H1 (cell line): Measurements from ENCODE around the gene PPP2R5B. TPM values are rescaled to one million over a fixed set of nuclear protein-coding genes. Genes with fewer than 3 reads are reported as not detected.

Experiments
- E2F6 ChIP-seq: IDR thresholded peaks from 2 replicates; pipeline ENCODE4 v1.6.1; 2012; ENCODE audit warnings: inconsistent platforms
- FOSL1 ChIP-seq: IDR thresholded peaks from 2 replicates; pipeline ENCODE4 v1.6.1; 2011; ENCODE audit warnings: mild to moderate bottlenecking, low read depth, low read length, moderate library complexity; ENCODE audit not compliant: insufficient read depth
- HDAC2 ChIP-seq, 2 experiments: fragments of 300-600 bp in 1 of 2; sonication (generic) in 1 of 2; IDR thresholded peaks; 2 replicates each; pipeline ENCODE4 v1.6.1; 2011 to 2012; ENCODE audit warnings: low read depth in 2 of 2, low read length in 2 of 2, mild to moderate bottlenecking in 2 of 2, moderate library complexity in 2 of 2, borderline replicate concordance in 1 of 2, inconsistent platforms in 1 of 2
- SUZ12 ChIP-seq: fragments of 200-600 bp; sonication (generic); IDR thresholded peaks from 2 replicates; pipeline ENCODE4 v1.6.1; 2012; ENCODE audit warnings: mild to moderate bottlenecking, inconsistent platforms, low read length, moderate library complexity, mixed read lengths
- TEAD4 ChIP-seq: IDR thresholded peaks from 2 replicates; pipeline ENCODE4 v1.6.1; 2012; ENCODE audit warnings: low read depth, low read length, inconsistent platforms, mixed read lengths
- USF2 ChIP-seq: IDR thresholded peaks from 2 replicates; pipeline ENCODE4 v1.6.1; 2011; ENCODE audit warnings: low read length, improper control_type of control experiment
- polyA plus RNA-seq, 7 experiments: library from polyadenylated mRNA; depleted of rRNA in 3 of 7; stranded (reverse) in 5 of 7; unstranded in 2 of 7; fragments of >200 nt in 5 of 7; fragments of 200-250 nt in 2 of 7; gene quantifications; 1 replicate in 5 of 7; 2 replicates in 1 of 7; 4 replicates in 1 of 7; pipeline versions ENCODE4 v1.2.1 to v1.2.3, GENCODE V29; 2011 to 2013; ENCODE audit warnings: missing spikeins in 2 of 7, mixed read lengths in 2 of 7
- total RNA-seq: library from RNA; stranded (reverse); fragmentation: NEBNext Ultra II Directional; extraction: Animal tissue kit (Norgen Biotek cat#: 25700); gene quantifications from 2 replicates; pipeline ENCODE4 v1.2.1, GENCODE V29; 2021

The PPP2R5B gene
- total and polyA plus RNA-seq, 2 of the 8 experiments (the other 6 are each of a cell fraction or from before 2014, with no cell fraction given): 4.9 to 5.1 TPM

- TF ChIP-seq E2F6 (no peak), FOSL1 (no peak), SUZ12 (no peak), HDAC2 (IDR thresholded peaks at IDR 0.05; ENCODE audit: borderline replicate concordance in 1 of 2, low read depth in 2 of 2, low read length in 2 of 2) (no peak), TEAD4 (no peak), USF2 (no peak)
Observed at GRCh38 chr11:64926689-64927088, 2.2 kb downstream of the PPP2R5B start (continued).
